OCI-LY7 (cell line): ENCODE results near the gene SLC25A38. TPM values are rescaled to one million over a fixed set of nuclear protein-coding genes. Genes with fewer than 3 reads are reported as not detected.

Experiments used
- BruUV-seq: library from RNA; stranded (reverse); fragments of 400-500 nt; replicated peaks from 2 replicates; lab custom pipeline; 2021; lab: Mats Ljungman, UMichigan
- CTCF ChIA-PET: fragments of 300-600 bp; sonication (Branson Sonifier 250); formaldehyde crosslinking; loops from one replicate; lab custom pipeline; 2022; ENCODE audit warnings: antibody characterized with exemption; ENCODE audit not compliant: unreplicated experiment; lab: Charles Lee
- POLR2A ChIA-PET: fragments of 300-600 bp; sonication (Branson Sonifier 250); formaldehyde crosslinking; loops from one replicate; lab custom pipeline; 2022; ENCODE audit warnings: antibody characterized with exemption; lab: Charles Lee
- DNase-seq: peaks from one replicate; pipeline ENCODE4 v3.0.0-alpha.2; 2015; ENCODE audit warnings: low spot score
- H2AFZ ChIP-seq: fragments of 200-600 bp; sonication (generic), shearing (Covaris generic); 2 replicates; pipeline ENCODE4 v1.6.1; 2014; ENCODE audit warnings: mild to moderate bottlenecking, antibody characterized with exemption, low read length, moderate library complexity
- H3K27ac ChIP-seq: fragments of 200-600 bp; sonication (generic); 2 replicates; pipeline ENCODE4 v1.5.1; 2014; ENCODE audit warnings: mixed run types, low read depth, mild to moderate bottlenecking, moderate library complexity, low read length, inconsistent platforms; ENCODE audit not compliant: poor library complexity, severe bottlenecking
- H3K36me3 ChIP-seq: fragments of 200-600 bp; sonication (generic); 2 replicates; pipeline ENCODE4 v1.6.1; 2014; ENCODE audit warnings: mild to moderate bottlenecking, antibody characterized with exemption, low read length, moderate library complexity, mixed read lengths; ENCODE audit not compliant: insufficient read depth
- H3K4me1 ChIP-seq: fragments of 200-600 bp; sonication (generic); 2 replicates; pipeline ENCODE4 v1.5.1; 2014; ENCODE audit warnings: mild to moderate bottlenecking, low read length; ENCODE audit not compliant: insufficient read depth, poor library complexity, severe bottlenecking
- H3K4me2 ChIP-seq: fragments of 200-600 bp; sonication (generic); 2 replicates; pipeline ENCODE4 v1.6.1; 2014; ENCODE audit warnings: mild to moderate bottlenecking, low read length
- H3K4me3 ChIP-seq: fragments of 200-600 bp; sonication (generic); 2 replicates; pipeline ENCODE4 v1.5.1; 2014; ENCODE audit warnings: mild to moderate bottlenecking, low read depth, low read length; ENCODE audit not compliant: poor library complexity, severe bottlenecking
- H3K79me2 ChIP-seq: fragments of 200-600 bp; sonication (generic); 2 replicates; pipeline ENCODE4 v1.6.1; 2016; ENCODE audit warnings: low read depth, mild to moderate bottlenecking, low read length, moderate library complexity, mixed read lengths; ENCODE audit not compliant: insufficient read depth
- H3K9me2 ChIP-seq: fragments of 200-600 bp; sonication (generic); 2 replicates; pipeline ENCODE4 v1.6.1; 2016; ENCODE audit warnings: mild to moderate bottlenecking, low read length, mixed read lengths; ENCODE audit not compliant: insufficient read depth
- H3K9me3 ChIP-seq: fragments of 200-600 bp; sonication (generic); 2 replicates; pipeline ENCODE4 v1.6.1; 2014; ENCODE audit warnings: mild to moderate bottlenecking, mixed run types, low read length, mixed read lengths
- H4K20me1 ChIP-seq: fragments of 200-600 bp; sonication (generic); 2 replicates; pipeline ENCODE4 v1.6.1; 2014; ENCODE audit warnings: mild to moderate bottlenecking, antibody characterized with exemption, low read length, moderate library complexity, mixed read lengths; ENCODE audit not compliant: insufficient read depth
- EZH2phosphoT487 ChIP-seq: fragments of 200-600 bp; sonication (generic); IDR thresholded peaks from 2 replicates; pipeline ENCODE4 v1.6.1; 2018; ENCODE audit warnings: low read depth, borderline replicate concordance, mild to moderate bottlenecking, mixed run types, antibody characterized with exemption, low read length, moderate library complexity, mixed read lengths
- intact Hi-C: fragments of 100-400 bp; cut with micrococcal nuclease; formaldehyde crosslinking; loops from one replicate; pipeline ENCODE4 v1.10.0; 2022; ENCODE audit not compliant: unreplicated experiment
- small RNA-seq: library from RNA; depleted of rRNA; stranded (forward); fragments of <200 nt; gene quantifications from one replicate; pipeline ENCODE3, GENCODE V24; 2014
- total RNA-seq, 2 experiments: library from RNA; depleted of rRNA in 1 of 2; stranded (reverse); fragments of >200 nt in 1 of 2; shearing (Covaris generic) in 1 of 2; gene quantifications; 2 replicates each; pipeline ENCODE4 v1.2.3, GENCODE V29; 2014 to 2022

SLC25A38 gene
- total RNA-seq, 2 experiments from 2014 or later: 32.6 to 35.4 TPM

DNA sequence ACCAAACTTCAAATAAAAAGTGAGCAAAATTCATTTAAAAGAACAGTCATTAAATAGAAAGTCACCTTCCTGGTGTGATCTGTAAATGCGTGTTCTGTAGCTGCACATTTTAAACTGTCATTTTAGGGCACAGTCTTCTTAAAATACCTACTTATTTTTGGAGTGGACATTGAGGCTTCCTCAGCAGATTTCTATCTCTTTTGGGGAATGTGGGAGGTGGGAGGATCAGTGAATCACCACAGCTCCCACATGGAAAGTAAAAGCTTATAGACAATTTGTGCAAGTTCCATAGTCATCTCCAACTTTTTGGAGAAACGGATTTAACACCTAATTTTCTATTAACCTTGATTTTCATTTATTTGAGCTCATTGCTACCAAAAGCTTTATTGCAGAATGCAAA, 63.3 kb downstream of the SLC25A38 start:
- Histone ChIP-seq H3K79me2 (no peaks in the 10 kb centered on the region), H2AFZ (no peak overlapping the region), H3K4me1 (no peaks in the 10 kb centered on the region), H3K27ac (no peak overlapping the region), H3K9me3 (no peaks in the 10 kb centered on the region), H4K20me1 (no peaks in the 10 kb centered on the region), H3K4me3 (no peak overlapping the region), H3K9me2 (no peaks in the 10 kb centered on the region), H3K4me2 (no peak overlapping the region), H3K36me3 (no peaks in the 10 kb centered on the region)
- intact Hi-C loops: no loop called here
- TF ChIP-seq EZH2phosphoT487: no peak
- DNase-seq: no peak
- CTCF ChIA-PET: no interaction called here
- POLR2A ChIA-PET: interaction anchor here (0.6 to 0.9 kb wide), 3 partner anchors 40 to 381 kb away, joined by 4 to 6 read pairs (median 4); partner anchors contain the start of gene RPSA
- BruUV-seq: no TSS peak

Small RNA genes lying within 50 kb of the gene (small RNA-seq; reads per million reads assigned to genes)
- gene SNORA6 (not detected), gene SNORA62 (not detected)

Other genes starting within 250 kb of the SLC25A38 start
- 9.5 and 10.5 TPM in 2 replicates for gene CSRNP1, start 229.8 kb upstream of the SLC25A38 start, total RNA-seq (2014; rRNA removed; shearing (Covaris generic))
- gene CSRNP1, start 229.8 kb upstream of the SLC25A38 start, total RNA-seq (2022): 9.4 and 9.7 TPM in 2 replicates
- gene XIRP1, start 190.8 kb upstream of the SLC25A38 start, total RNA-seq (2014; rRNA removed; shearing (Covaris generic)): not detected in 2 replicates
- not detected in 2 replicates for gene XIRP1, start 190.8 kb upstream of the SLC25A38 start, total RNA-seq (2022)
- not detected in 2 replicates for gene CX3CR1, start 103.3 kb upstream of the SLC25A38 start, total RNA-seq (2014; rRNA removed; shearing (Covaris generic))
- gene CX3CR1, start 103.3 kb upstream of the SLC25A38 start, total RNA-seq (2022): 0.13 TPM in 1 of 2 replicates, not detected in the other
- not detected in 2 replicates for gene CCR8, start 53.7 kb upstream of the SLC25A38 start, total RNA-seq (2014; rRNA removed; shearing (Covaris generic))
- gene CCR8, start 53.7 kb upstream of the SLC25A38 start, total RNA-seq (2022): not detected in 2 replicates
- 2,776 and 2,813 TPM in 2 replicates for gene RPSA, start 23.4 kb downstream of the SLC25A38 start, total RNA-seq (2014; rRNA removed; shearing (Covaris generic))
- 1,952 and 2,115 TPM in 2 replicates for gene RPSA, start 23.4 kb downstream of the SLC25A38 start, total RNA-seq (2022)
- gene MOBP, start 84.3 kb downstream of the SLC25A38 start, total RNA-seq (2014; rRNA removed; shearing (Covaris generic)): not detected in 2 replicates
- not detected in 2 replicates for gene MOBP, start 84.3 kb downstream of the SLC25A38 start, total RNA-seq (2022)